Naive thymus-derived CD8-positive, alpha-beta T cell (primary cell): ENCODE data around the gene ISLR. TPM values are rescaled to one million over a fixed set of nuclear protein-coding genes. Genes with fewer than 3 reads are reported as not detected.

ENCODE experiments used
- ATAC-seq, 2 donors: fragments of 150-1000 bp; cut with Tn5 transposase in 1 of 2; sonication (Bioruptor Pico), chemical (Tn5 transposase) in 1 of 2; 1 replicate in 1 of 2; 2 replicates in 1 of 2; pipeline ENCODE4 v1.10.0; 2021; ENCODE audit warnings: mild to moderate bottlenecking in 2 of 2, moderate library complexity in 2 of 2
- POLR2A ChIA-PET: fragments of 350-600 bp; sonication (Branson Sonifier 250); formaldehyde crosslinking; loops from one replicate; lab custom pipeline; 2021; ENCODE audit warnings: antibody characterized with exemption; lab: Charles Lee
- DNase-seq, 10 donors: peaks; one replicate each; pipeline versions ENCODE4 v3.0.0 to v3.0.0-alpha.2; 2020 to 2022
- H3K27ac Mint-ChIP-seq, 10 donors: one replicate each; pipeline ENCODE4 v1.8.0; 2020 to 2022; ENCODE audit warnings: mild to moderate bottlenecking in 10 of 10, mixed read lengths in 10 of 10, moderate library complexity in 4 of 10, inconsistent platforms in 1 of 10
- H3K27me3 Mint-ChIP-seq, 5 donors: one replicate each; pipeline ENCODE4 v1.8.0; 2021 to 2022; ENCODE audit warnings: mixed read lengths in 5 of 5
- H3K36me3 Mint-ChIP-seq, 3 donors: one replicate each; pipeline ENCODE4 v1.8.0; 2020 to 2022; ENCODE audit warnings: mixed read lengths in 3 of 3, mild to moderate bottlenecking in 2 of 3, inconsistent platforms in 1 of 3
- H3K4me1 Mint-ChIP-seq, 4 donors: one replicate each; pipeline ENCODE4 v1.8.0; 2021 to 2022; ENCODE audit warnings: mixed read lengths in 4 of 4
- H3K4me3 Mint-ChIP-seq, 10 donors: one replicate each; pipeline ENCODE4 v1.8.0; 2020 to 2022; ENCODE audit warnings: mild to moderate bottlenecking in 10 of 10, mixed read lengths in 10 of 10, moderate library complexity in 6 of 10, inconsistent platforms in 1 of 10
- H3K9me3 Mint-ChIP-seq, 9 donors: one replicate each; pipeline ENCODE4 v1.8.0; 2020 to 2022; ENCODE audit warnings: mixed read lengths in 9 of 9, mild to moderate bottlenecking in 3 of 9, inconsistent platforms in 1 of 9, moderate library complexity in 1 of 9
- polyA plus RNA-seq, 3 donors: library from polyadenylated mRNA; unstranded; fragments of 300-500 nt; fragmentation: Illumina TruSeq; gene quantifications; one replicate each; pipeline ENCODE4 v1.2.3, GENCODE V29; 2021
- total RNA-seq, 8 experiments: library from RNA in 2 of 8; stranded (reverse) in 2 of 8; gene quantifications; one replicate each; pipeline ENCODE4 v1.2.3 and lab custom pipeline; 2021 to 2026

The ISLR gene, protein sequence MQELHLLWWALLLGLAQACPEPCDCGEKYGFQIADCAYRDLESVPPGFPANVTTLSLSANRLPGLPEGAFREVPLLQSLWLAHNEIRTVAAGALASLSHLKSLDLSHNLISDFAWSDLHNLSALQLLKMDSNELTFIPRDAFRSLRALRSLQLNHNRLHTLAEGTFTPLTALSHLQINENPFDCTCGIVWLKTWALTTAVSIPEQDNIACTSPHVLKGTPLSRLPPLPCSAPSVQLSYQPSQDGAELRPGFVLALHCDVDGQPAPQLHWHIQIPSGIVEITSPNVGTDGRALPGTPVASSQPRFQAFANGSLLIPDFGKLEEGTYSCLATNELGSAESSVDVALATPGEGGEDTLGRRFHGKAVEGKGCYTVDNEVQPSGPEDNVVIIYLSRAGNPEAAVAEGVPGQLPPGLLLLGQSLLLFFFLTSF
- total RNA-seq (not detected), polyA plus RNA-seq (not detected), total RNA-seq (lab: John Stamatoyannopoulos, UW) (0 reads per million in 6 experiments)

- no peak for ATAC-seq
- H3K27ac Mint-ChIP-seq, result peak within 1 kb of the TSS in 1 of 10 donors; percentile 52
- H3K9me3 Mint-ChIP-seq, result no peaks in the 10 kb centered on the region
- H3K4me3 Mint-ChIP-seq, result no peak within 1 kb of the TSS
- H3K36me3 Mint-ChIP-seq, result no peaks in the 10 kb centered on the region
- POLR2A ChIA-PET, result no interaction called here
- peaks cover 0 to 3% (median 2%) of the 10 kb centered on the region in 5 donors for H3K27me3 Mint-ChIP-seq
- DNase-seq, result peak in 1 of 10 donors; percentile 6
- peaks cover 0 to 2% (median 0%) of the 10 kb centered on the region in 4 donors for H3K4me1 Mint-ChIP-seq
Measured at GRCh38 chr15:74173380-74174218, at the start of gene ISLR. ISLR (plus strand) TSS chr15:74173710; CDS start chr15:74174859, 1,149 bp downstream.

DNA sequence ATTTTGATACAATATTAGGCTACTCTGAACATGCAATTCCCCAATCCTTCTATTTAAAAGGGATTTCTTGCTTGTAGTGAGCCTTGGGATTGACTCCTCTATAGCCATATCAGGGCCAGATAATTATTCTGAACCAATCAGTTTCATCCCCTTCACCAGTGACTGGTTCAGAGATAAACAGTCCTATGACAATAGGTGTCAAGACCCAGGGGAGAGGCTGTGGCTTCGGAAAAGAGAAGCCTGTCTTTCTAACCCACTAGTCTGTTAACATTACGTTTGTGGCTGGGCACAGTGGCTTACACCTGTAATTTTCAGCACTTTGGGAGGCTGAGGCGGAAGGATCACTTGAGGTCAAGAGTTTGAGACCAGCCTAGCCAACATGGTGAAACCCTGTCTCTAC lies 49.3 kb upstream of the ISLR start:
- no peaks in the 10 kb centered on the region for H3K36me3 Mint-ChIP-seq
- H3K4me3 Mint-ChIP-seq, result no peak overlapping the region
- peaks cover 6 to 78% (median 41%) of the 10 kb centered on the region in 5 donors for H3K27me3 Mint-ChIP-seq
- ATAC-seq (no peak), DNase-seq (no peak)
- H3K27ac Mint-ChIP-seq, result no peak overlapping the region
- H3K4me1 Mint-ChIP-seq, result peaks cover 6 to 32% (median 18%) of the 10 kb centered on the region in 4 donors
- H3K9me3 Mint-ChIP-seq, result no peaks in the 10 kb centered on the region
- POLR2A ChIA-PET, result no interaction called here

GRCh38 chr15:74124759-74125158 lies 48.8 kb upstream of the ISLR start:
- no peak overlapping the region for H3K27ac Mint-ChIP-seq
- H3K4me1 Mint-ChIP-seq, result peaks cover 9 to 37% (median 23%) of the 10 kb centered on the region in 4 donors

DNA sequence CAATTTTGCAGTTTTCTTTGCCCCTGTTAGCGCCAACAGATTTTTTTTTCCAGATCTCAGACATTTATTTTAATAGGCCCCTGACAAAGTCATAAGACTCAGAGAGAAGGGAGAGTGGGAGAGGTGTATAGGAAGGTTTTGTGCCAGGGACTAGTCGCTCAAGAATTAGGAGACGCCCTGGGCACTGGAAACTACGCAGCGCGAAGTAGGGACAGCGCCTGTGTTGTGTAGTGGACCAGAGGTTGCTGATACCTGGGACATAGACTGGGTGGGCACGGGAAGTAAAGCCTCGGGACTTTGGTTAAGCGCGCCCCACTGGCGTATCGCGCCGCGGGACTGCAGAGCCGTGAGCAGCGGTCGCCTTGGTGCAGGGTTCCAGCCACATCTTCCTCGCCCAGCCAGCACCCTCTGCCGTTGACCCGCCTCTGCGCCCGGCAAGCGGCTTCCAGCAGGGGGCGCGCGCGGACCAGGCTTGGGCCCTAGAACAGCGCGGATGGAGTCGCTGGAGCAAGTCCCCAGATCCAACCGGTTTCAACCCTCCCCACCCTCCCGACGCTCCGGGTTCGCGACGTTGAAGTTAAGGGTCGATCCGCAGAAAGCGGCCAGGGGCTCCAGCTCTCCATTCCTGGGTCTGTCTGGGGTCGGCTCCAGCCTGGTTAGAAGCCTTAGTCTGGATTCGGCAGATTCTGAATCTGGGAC lies 46.1 kb upstream of the ISLR start:
- peak; percentile 66 to 91 (median 82) for DNase-seq
- Mint-ChIP-seq H3K4me1 (peaks cover 16 to 47% (median 37%) of the 10 kb centered on the region in 4 donors), H3K4me3 (peak overlapping the region; percentile 39 to 74 (median 62)), H3K27ac (peak overlapping the region in 1 of 10 donors; percentile 62), H3K27me3 (peaks cover 21 to 87% (median 62%) of the 10 kb centered on the region in 5 donors), H3K36me3 (no peaks in the 10 kb centered on the region), H3K9me3 (no peaks in the 10 kb centered on the region)
- POLR2A ChIA-PET, result interaction anchor here (1.7 kb wide), 1 partner anchor 192 kb away, joined by 4 read pairs; no protein-coding TSS in a partner anchor
- peak; percentile 95 to 97 for ATAC-seq

More at GRCh38 chr15:74124759-74125158, 48.8 kb upstream of the ISLR start:
- DNase-seq (no peak), ATAC-seq (no peak)
- H3K36me3 Mint-ChIP-seq, result no peaks in the 10 kb centered on the region
- POLR2A ChIA-PET, result no interaction called here
- H3K4me3 Mint-ChIP-seq, result no peak overlapping the region
- H3K27me3 Mint-ChIP-seq, result peaks cover 6 to 84% (median 47%) of the 10 kb centered on the region in 5 donors
- H3K9me3 Mint-ChIP-seq, result no peaks in the 10 kb centered on the region

DNA sequence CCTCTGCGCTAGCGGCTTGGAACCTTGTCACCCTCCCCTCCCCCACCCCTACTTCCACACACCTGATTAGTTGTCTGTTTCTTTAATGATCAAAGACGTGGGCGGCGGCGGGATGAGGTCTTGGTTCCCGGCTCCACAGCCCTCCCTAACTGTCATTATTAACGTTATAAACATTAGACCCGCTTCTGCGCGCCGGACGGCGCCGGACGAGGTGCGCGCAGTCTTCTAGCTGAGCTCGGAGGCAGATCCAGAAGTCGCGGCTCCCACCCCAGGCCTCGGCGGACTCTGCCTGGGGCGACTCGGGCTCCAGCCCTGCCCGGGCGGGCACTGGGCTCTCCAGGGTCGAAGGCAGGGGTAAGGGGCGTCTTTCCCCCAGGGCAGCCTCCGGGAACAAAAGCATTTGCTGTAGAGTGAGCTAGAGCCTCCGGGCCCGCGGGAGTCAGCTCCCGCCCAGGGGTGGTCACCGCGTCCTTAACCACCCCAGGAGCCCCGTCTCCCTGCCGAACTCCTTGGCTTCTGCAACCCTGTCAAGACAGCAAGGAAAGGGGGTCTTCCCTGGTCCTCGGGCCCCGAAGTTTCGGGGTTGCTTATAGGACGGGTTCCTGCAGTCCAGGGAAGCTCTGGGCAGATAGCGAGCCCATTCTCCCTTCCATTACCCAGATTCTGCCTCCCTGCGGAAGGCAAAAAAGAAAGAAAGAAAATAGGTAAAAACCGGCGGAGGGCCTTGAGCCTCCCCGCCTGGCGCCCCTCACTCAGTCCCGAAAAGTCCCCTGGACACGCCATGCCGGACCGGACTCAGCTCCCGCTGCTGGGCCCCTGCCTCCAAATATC lies 45.3 kb upstream of the ISLR start:
- Mint-ChIP-seq H3K27ac (no peak overlapping the region), H3K4me1 (peaks cover 15 to 41% (median 35%) of the 10 kb centered on the region in 4 donors), H3K36me3 (no peaks in the 10 kb centered on the region), H3K27me3 (peaks cover 20 to 87% (median 58%) of the 10 kb centered on the region in 5 donors), H3K4me3 (peak overlapping the region; percentile 4 to 74 (median 62)), H3K9me3 (no peaks in the 10 kb centered on the region)
- ATAC-seq (peak in 1 of 2 donors; percentile 36), DNase-seq (no peak)
- POLR2A ChIA-PET, result interaction anchor here (0.7 to 1.7 kb wide), 3 partner anchors 137 to 195 kb away, joined by 3 to 4 read pairs (median 3); no protein-coding TSS in a partner anchor

DNA sequence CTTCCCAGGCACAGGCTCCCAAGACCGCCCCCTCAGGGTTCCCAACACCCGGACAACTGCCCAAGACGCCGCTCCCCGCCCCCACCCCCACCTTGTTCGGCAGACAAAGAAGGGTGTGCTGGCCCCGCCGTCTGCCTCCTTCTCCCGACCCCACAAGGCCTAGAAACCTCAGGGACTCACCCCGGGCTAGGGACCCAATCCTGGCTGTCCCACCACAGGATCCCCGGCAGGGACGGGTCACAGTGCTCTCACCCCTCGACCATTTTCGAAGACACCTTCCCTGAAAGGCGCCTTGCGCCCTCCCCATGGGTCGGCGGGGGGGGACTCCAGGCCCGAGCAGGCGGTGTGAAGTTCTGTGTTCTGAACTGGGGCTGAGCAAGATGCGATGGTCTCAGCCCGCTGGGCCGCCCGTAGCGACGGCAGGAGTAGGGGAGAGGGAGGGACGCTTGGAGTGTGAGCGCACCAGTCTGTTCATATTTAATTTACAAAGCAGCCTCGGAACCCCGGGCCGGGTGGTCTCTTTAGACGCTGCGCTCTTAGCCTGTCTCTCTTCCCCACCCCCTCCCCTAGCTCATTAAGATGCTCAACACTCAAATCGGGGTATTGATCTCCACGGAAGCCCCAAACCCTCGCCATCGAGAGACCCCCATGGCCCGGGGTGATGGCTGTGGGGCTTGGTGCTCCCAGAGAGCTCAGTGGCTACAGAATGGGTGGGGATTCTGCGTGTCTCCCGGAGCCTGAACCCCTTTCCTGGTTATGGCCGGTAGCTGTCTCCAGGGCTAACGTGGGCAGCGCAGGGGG lies 44.5 kb upstream of the ISLR start:
- peak overlapping the region in 1 of 10 donors; percentile 62 for H3K27ac Mint-ChIP-seq

DNA sequence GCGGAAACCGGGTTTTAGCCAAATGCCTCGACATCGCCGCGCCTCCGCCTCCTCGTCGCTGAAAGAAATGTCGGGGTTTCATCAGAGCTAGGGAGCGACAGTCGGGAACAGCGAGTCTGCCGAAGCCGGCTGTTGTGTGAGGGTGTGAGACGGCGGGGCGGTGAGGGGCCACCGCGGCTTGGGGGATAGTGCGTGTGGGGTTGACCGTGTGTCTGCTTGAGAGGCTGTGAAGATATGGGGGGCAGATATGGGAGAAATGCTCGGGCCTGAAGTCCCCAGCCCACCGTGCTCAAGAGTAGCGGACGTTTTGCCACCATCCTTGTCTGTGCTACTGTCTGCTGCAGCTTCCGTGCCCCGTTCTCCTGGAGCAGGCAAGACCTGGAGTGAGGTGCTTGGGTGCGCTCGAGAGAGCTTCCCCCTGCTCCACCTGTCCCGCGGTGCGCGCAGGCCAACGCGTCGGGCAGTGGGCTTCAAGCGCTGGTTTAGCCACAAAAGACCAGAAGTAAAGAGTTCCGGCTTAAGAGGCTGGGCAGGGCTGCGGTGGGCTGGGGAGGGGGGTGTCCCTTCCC lies 43.8 kb upstream of the ISLR start:
- Mint-ChIP-seq H3K4me3 (peak overlapping the region in 7 of 10 donors; percentile 14 to 63 (median 59)), H3K9me3 (no peaks in the 10 kb centered on the region)

More for the DNA sequence above, 44.5 kb upstream of the ISLR start:
- Mint-ChIP-seq H3K27me3 (peaks cover 20 to 91% (median 57%) of the 10 kb centered on the region in 5 donors), H3K9me3 (no peaks in the 10 kb centered on the region), H3K4me1 (peaks cover 15 to 39% (median 33%) of the 10 kb centered on the region in 4 donors), H3K36me3 (no peaks in the 10 kb centered on the region), H3K4me3 (peak overlapping the region in 8 of 10 donors; percentile 6 to 71 (median 52))
- ATAC-seq, result no peak
- no peak for DNase-seq
- POLR2A ChIA-PET, result interaction anchor here (0.7 to 1.7 kb wide), 5 partner anchors 10 to 194 kb away, joined by 3 to 4 read pairs (median 3); no protein-coding TSS in a partner anchor

DNA sequence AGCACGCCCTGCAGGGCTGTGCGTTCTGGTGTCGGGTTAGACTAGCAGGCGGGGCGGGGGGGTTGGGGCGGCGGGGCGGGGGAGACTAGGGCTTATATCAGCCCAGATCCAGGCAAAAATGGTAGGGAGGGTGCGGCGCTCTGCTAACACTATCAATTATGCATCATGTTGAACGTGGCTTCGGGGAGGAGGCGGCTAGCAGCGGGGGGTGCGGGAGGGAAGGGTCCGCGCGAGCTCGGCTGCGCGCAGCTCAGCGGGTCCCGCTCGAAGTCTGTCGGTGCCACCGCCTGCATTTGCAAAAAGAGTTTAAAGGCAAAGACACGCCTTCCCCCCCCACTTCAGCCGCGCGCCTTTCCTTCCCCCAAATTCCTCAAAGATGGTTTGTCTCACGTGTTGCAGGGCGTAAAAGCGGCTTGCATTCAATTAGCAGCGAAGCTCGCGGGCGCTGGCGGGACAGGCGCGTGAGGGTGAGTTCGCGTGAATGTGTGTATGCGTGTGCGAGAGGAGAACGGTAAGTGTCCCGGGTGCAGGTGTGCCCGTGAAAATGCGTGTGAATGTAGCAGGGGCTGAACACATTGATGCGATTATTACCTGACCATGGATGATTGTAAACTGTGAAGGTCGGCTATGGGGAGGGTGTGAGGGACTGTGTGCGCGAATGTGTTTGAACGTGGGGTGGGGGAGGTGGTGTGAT lies 43.2 kb upstream of the ISLR start, which contains the start of gene ISLR2:
Gene ISLR2, plus strand, starts transcription at position 432 of the 694 bp plus-strand sequence. CDS start 2,169 bp downstream, outside the sequence.
- Mint-ChIP-seq H3K27ac (peak within 1 kb of the TSS in 1 of 10 donors; percentile 62), H3K4me3 (peak within 1 kb of the TSS in 8 of 10 donors; percentile 29 to 63 (median 58)), H3K4me1 (peaks cover 18 to 50% (median 41%) of the 10 kb centered on the region in 4 donors), H3K36me3 (peaks cover 0 to 2% (median 0%) of the 10 kb centered on the region in 3 donors), H3K27me3 (peaks cover 25 to 92% (median 64%) of the 10 kb centered on the region in 5 donors), H3K9me3 (no peaks in the 10 kb centered on the region)
- POLR2A ChIA-PET, result no interaction called here
- DNase-seq (no peak), ATAC-seq (no peak)

More for the DNA sequence above, 43.8 kb upstream of the ISLR start:
- Mint-ChIP-seq H3K27ac (peak overlapping the region in 1 of 10 donors; percentile 62), H3K4me1 (peaks cover 15 to 44% (median 35%) of the 10 kb centered on the region in 4 donors), H3K36me3 (no peaks in the 10 kb centered on the region), H3K27me3 (peaks cover 20 to 91% (median 62%) of the 10 kb centered on the region in 5 donors)
- DNase-seq (no peak), ATAC-seq (no peak)
- POLR2A ChIA-PET, result interaction anchor here (0.7 to 1.1 kb wide), 2 partner anchors 9 to 186 kb away, joined by 3 to 4 read pairs; no protein-coding TSS in a partner anchor

- H3K4me1 Mint-ChIP-seq, result peaks cover 18 to 50% (median 45%) of the 10 kb centered on the region in 4 donors
- DNase-seq, result no peak
- H3K27ac Mint-ChIP-seq, result peak overlapping the region in 1 of 10 donors; percentile 51
- POLR2A ChIA-PET, result interaction anchor here (0.6 kb wide), 1 partner anchor 67 kb away, joined by 3 read pairs; no protein-coding TSS in a partner anchor
- H3K27me3 Mint-ChIP-seq, result peaks cover 25 to 94% (median 62%) of the 10 kb centered on the region in 5 donors
- peak overlapping the region in 2 of 10 donors; percentile 29 to 43 for H3K4me3 Mint-ChIP-seq
- peaks cover 0 to 2% (median 0%) of the 10 kb centered on the region in 3 donors for H3K36me3 Mint-ChIP-seq
- H3K9me3 Mint-ChIP-seq, result no peaks in the 10 kb centered on the region
- no peak for ATAC-seq
Measured at GRCh38 chr15:74130849-74131627, 42.5 kb upstream of the ISLR start.
